A549 (cell line): Measurements from ENCODE around the gene HOXD9.

Experiments used
- CTCF ChIP-seq: fragments of >200 bp; sonication (Bioruptor Twin); formaldehyde crosslinking; IDR thresholded peaks from 3 replicates; pipeline ENCODE4 v1.5.1; 2016
- HDAC2 ChIP-seq: fragments of 200-600 bp; sonication (generic); IDR thresholded peaks from 2 replicates; pipeline ENCODE4 v1.6.1; 2016
- JUNB ChIP-seq: fragments of >200 bp; sonication (Bioruptor Twin); formaldehyde crosslinking; IDR thresholded peaks from 2 replicates; pipeline ENCODE4 v1.6.1; 2016
- POLR2A ChIP-seq: IDR thresholded peaks from 2 replicates; pipeline ENCODE4 v1.6.1; 2012; ENCODE audit warnings: mild to moderate bottlenecking, low read length

- no peak for TF ChIP-seq JUNB
- TF ChIP-seq HDAC2 = no peak
- no peak for TF ChIP-seq POLR2A
- TF ChIP-seq CTCF = peak; percentile 88
Measured at GRCh38 chr2:176096986-176097819, 25.3 kb upstream of the HOXD9 start.
